Astrocyte of the hippocampus (primary cell): ENCODE results near the gene TMEM179.
A peak's percentile ranks its signal among the peaks of the same experiment; 100 is the strongest.
"Not testable (repeated sequence)": the region's sequence is repeated elsewhere in the genome, so short reads cannot be mapped to it uniquely, and the experiment has no call there.

Experiments used
- DNase-seq: peaks from one replicate; pipeline ENCODE4 v3.0.0; 2011; ENCODE audit warnings: low read depth, low spot score

Gene TMEM179

GRCh38 chr14:104604458-104605449 is at the start of gene TMEM179:
TMEM179 (minus strand) TSS chr14:104604772; CDS start chr14:104604741, 31 bp downstream.
- DNase-seq, result peak; percentile 68

- no peak for DNase-seq
These were observed 49.5 kb upstream of the TMEM179 start for GRCh38 chr14:104654119-104654518.

GRCh38 chr14:104653130-104653920 is 48.8 kb upstream of the TMEM179 start:
- not testable (repeated sequence) for DNase-seq

GRCh38 chr14:104652386-104652785 is 47.8 kb upstream of the TMEM179 start:
- DNase-seq, result no peak

GRCh38 chr14:104651876-104652260 is 47.3 kb upstream of the TMEM179 start:
- no peak for DNase-seq

GRCh38 chr14:104650981-104651875 is 46.7 kb upstream of the TMEM179 start:
- no peak for DNase-seq

- peak; percentile 82 for DNase-seq
These were observed 45.7 kb upstream of the TMEM179 start for GRCh38 chr14:104650057-104650980.

GRCh38 chr14:104647467-104648043 is 43.0 kb upstream of the TMEM179 start:
- no peak for DNase-seq

- no peak for DNase-seq
These were observed 40.2 kb upstream of the TMEM179 start for GRCh38 chr14:104644656-104645378.

GRCh38 chr14:104644091-104644635 is 39.6 kb upstream of the TMEM179 start:
- DNase-seq, result no peak

- DNase-seq, result no peak
These were observed 38.7 kb upstream of the TMEM179 start for GRCh38 chr14:104643306-104643705.

- DNase-seq, result no peak
These were observed 37.9 kb upstream of the TMEM179 start for GRCh38 chr14:104642540-104642868.

GRCh38 chr14:104641753-104642539 is 37.4 kb upstream of the TMEM179 start:
- DNase-seq, result no peak

GRCh38 chr14:104640681-104641080 is 36.1 kb upstream of the TMEM179 start:
- no peak for DNase-seq

GRCh38 chr14:104639885-104640548 is 35.4 kb upstream of the TMEM179 start:
- DNase-seq, result peak; percentile 80

- no peak for DNase-seq
These were observed 34.9 kb upstream of the TMEM179 start for GRCh38 chr14:104639471-104639870.

GRCh38 chr14:104638927-104639450 is 34.4 kb upstream of the TMEM179 start:
- no peak for DNase-seq
